ENCODE data around the gene FABP6. TPM values are rescaled to one million over a fixed set of nuclear protein-coding genes. Genes with fewer than 3 reads are reported as not detected.

Gene FABP6
- polyA plus RNA-seq, 2 of the 4 experiments (the other 2 are of a cell fraction), result 0.75 to 0.93 TPM

DNA sequence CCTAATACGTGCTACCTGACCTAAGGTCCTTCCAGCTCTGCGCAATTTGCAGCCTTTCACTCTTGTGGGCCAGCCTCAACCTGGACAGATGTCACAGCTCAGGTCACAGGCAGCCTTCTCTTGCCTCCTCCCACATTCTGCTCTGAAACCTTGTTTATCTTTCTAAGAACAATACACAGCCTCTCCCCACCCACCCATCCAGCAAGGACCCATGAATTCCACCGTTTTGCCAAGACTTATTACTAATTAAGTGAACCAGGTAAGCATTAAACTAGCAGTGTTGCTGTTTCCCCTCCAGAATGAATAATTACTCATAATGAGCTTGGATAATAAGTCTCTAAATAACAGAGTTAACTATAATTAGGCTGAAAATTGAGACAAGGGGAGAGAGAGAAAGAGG, 11.0 kb downstream of the FABP6 start (continued):
- TF ChIP-seq PHF8 (IDR thresholded peaks at IDR 0.05; ENCODE audit: borderline replicate concordance, low read depth) (no peak), CHD4 (IDR thresholded peaks at IDR 0.05; ENCODE audit: borderline replicate concordance) (no peak), RAD21 (conservative IDR thresholded peaks at IDR 0.05 in 1 of 2, IDR thresholded peaks at IDR 0.05 in 1 of 2) (no peak), GATA3 (IDR thresholded peaks at IDR 0.05; ENCODE audit: borderline replicate concordance) (no peak), ZSCAN20 (CRISPR knock-in tag; IDR thresholded peaks at IDR 0.05) (no peak), ZC3H11A (IDR thresholded peaks at IDR 0.05) (no peak), TFCP2L1 (CRISPR knock-in tag; IDR thresholded peaks at IDR 0.05) (no peak), HOXB13 (CRISPR knock-in tag; IDR thresholded peaks at IDR 0.05; ENCODE audit: low read depth) (no peak), RFX5 (IDR thresholded peaks at IDR 0.05) (no peak)

GRCh38 chr5:160242145-160242544, 12.8 kb downstream of the FABP6 start:
- Histone ChIP-seq H3K4me3 (no peak overlapping the region), H3K4me2 (no peak overlapping the region), H3K27ac (no peak overlapping the region), H3K4me1 (no peaks in the 10 kb centered on the region), H3K9me3 (no peaks in the 10 kb centered on the region)
- TF ChIP-seq ZC3H11A (IDR thresholded peaks at IDR 0.05) (no peak), NFE2L2 (conservative IDR thresholded peaks at IDR 0.05; ENCODE audit: low read length) (no peak), KDM5A (IDR thresholded peaks at IDR 0.05) (no peak), POLR2AphosphoS2 (conservative IDR thresholded peaks at IDR 0.05; ENCODE audit: low read length) (no peak)
- CTCF ChIA-PET, result interaction anchor here (0.8 to 10.1 kb wide), 14 partner anchors 9 to 220 kb away, joined by 3 to 128 read pairs (median 4); no protein-coding TSS in a partner anchor
- FAIRE-seq (no peak), DNase-seq (ENCODE audit: low read depth in 1 of 2, low spot score in 1 of 2) (no peak), ATAC-seq (no peak)
- POLR2A ChIA-PET, result interaction anchor here (0.6 to 1.0 kb wide), 2 partner anchors 77 to 177 kb away, joined by 3 to 4 read pairs; partner anchors contain the start of gene SLU7
- WGBS (ENCODE audit: missing lambda C conversion rate), result 61% methylated on average over 3 of the region's 3 CpGs

DNA sequence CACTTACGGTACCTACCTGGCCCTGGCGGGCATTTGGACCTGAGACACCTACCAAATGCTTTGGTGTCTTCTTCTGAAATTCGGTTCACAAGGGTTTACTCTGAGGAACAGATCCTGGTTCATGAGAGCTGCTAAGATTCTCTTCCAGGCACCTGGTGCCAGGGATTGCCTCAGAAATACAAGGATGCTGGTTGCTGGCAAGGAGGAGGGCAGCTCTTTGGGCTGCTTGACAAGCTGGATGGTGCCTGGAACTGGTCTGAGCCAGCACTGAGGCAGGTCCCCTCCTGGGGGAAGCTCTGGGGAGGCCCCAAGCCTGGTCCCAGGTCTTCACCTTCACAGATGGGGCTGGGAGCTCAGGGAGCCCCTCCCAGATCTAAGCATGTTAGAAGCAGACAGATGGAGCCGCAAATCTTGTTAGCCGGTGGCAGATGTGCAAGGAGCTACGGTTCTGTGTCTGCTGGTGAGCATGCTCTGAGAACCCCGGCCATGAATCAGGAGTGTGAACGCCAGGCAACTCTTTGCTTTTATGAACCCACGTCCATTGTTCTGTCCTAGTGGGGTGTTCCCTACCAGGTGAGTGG, 16.3 kb downstream of the FABP6 start:
- DNase-seq (ENCODE audit: low read depth in 1 of 2, low spot score in 1 of 2) (no peak), FAIRE-seq (no peak), ATAC-seq (0 out of 6 replicates have a peak, but pooled peaks of 1 of the 2 experiments have one; percentile 31)
- H3K27ac ChIP-seq, result no peak overlapping the region
- H3K9me3 ChIP-seq, result no peaks in the 10 kb centered on the region
- WGBS (ENCODE audit: missing lambda C conversion rate), result 87% methylated on average over 9 of the region's 9 CpGs
- POLR2A ChIA-PET, result interaction anchor here (0.6 to 1.2 kb wide), 2 partner anchors 100 to 664 kb away, joined by 3 read pairs; no protein-coding TSS in a partner anchor
- TF ChIP-seq NFE2L2 (conservative IDR thresholded peaks at IDR 0.05; ENCODE audit: low read length), result no peak
- no peak for TF ChIP-seq NR3C1 (IDR thresholded peaks at IDR 0.05)
- TF ChIP-seq CBX8 (IDR thresholded peaks at IDR 0.05), result no peak
- no peak for TF ChIP-seq MAFK (IDR thresholded peaks at IDR 0.05; ENCODE audit: partially characterized antibody)
- no peak for TF ChIP-seq TP53 (CRISPR knock-in tag; IDR thresholded peaks at IDR 0.05)
- no peak for TF ChIP-seq ZSCAN20 (CRISPR knock-in tag; IDR thresholded peaks at IDR 0.05)
- TF ChIP-seq SREBF2 (IDR thresholded peaks at IDR 0.05), result no peak
- no peak for TF ChIP-seq ZC3H11A (IDR thresholded peaks at IDR 0.05)
- TF ChIP-seq, protein P1, sequence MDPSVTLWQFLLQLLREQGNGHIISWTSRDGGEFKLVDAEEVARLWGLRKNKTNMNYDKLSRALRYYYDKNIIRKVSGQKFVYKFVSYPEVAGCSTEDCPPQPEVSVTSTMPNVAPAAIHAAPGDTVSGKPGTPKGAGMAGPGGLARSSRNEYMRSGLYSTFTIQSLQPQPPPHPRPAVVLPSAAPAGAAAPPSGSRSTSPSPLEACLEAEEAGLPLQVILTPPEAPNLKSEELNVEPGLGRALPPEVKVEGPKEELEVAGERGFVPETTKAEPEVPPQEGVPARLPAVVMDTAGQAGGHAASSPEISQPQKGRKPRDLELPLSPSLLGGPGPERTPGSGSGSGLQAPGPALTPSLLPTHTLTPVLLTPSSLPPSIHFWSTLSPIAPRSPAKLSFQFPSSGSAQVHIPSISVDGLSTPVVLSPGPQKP (IDR thresholded peaks at IDR 0.05; ENCODE audit: low read depth, low read length), result no peak
- TF ChIP-seq GATA3 (IDR thresholded peaks at IDR 0.05; ENCODE audit: borderline replicate concordance), result no peak
- no peak for TF ChIP-seq RAD21 (conservative IDR thresholded peaks at IDR 0.05 in 1 of 2, IDR thresholded peaks at IDR 0.05 in 1 of 2)
- TF ChIP-seq RNF2 (IDR thresholded peaks at IDR 0.05; ENCODE audit: borderline replicate concordance, low read depth), result no peak
- no peak for TF ChIP-seq PHF8 (IDR thresholded peaks at IDR 0.05; ENCODE audit: borderline replicate concordance, low read depth)
- no peak for TF ChIP-seq RFX5 (IDR thresholded peaks at IDR 0.05)
- TF ChIP-seq, protein P2, sequence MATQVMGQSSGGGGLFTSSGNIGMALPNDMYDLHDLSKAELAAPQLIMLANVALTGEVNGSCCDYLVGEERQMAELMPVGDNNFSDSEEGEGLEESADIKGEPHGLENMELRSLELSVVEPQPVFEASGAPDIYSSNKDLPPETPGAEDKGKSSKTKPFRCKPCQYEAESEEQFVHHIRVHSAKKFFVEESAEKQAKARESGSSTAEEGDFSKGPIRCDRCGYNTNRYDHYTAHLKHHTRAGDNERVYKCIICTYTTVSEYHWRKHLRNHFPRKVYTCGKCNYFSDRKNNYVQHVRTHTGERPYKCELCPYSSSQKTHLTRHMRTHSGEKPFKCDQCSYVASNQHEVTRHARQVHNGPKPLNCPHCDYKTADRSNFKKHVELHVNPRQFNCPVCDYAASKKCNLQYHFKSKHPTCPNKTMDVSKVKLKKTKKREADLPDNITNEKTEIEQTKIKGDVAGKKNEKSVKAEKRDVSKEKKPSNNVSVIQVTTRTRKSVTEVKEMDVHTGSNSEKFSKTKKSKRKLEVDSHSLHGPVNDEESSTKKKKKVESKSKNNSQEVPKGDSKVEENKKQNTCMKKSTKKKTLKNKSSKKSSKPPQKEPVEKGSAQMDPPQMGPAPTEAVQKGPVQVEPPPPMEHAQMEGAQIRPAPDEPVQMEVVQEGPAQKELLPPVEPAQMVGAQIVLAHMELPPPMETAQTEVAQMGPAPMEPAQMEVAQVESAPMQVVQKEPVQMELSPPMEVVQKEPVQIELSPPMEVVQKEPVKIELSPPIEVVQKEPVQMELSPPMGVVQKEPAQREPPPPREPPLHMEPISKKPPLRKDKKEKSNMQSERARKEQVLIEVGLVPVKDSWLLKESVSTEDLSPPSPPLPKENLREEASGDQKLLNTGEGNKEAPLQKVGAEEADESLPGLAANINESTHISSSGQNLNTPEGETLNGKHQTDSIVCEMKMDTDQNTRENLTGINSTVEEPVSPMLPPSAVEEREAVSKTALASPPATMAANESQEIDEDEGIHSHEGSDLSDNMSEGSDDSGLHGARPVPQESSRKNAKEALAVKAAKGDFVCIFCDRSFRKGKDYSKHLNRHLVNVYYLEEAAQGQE (IDR thresholded peaks at IDR 0.05), result no peak
- no peaks in the 10 kb centered on the region for H3K4me1 ChIP-seq
- CTCF ChIA-PET, result interaction anchor here (0.8 to 10.1 kb wide), 8 partner anchors 9 to 224 kb away, joined by 3 to 128 read pairs (median 4); no protein-coding TSS in a partner anchor
- H3K4me2 ChIP-seq, result no peak overlapping the region
- H3K4me3 ChIP-seq, result no peak overlapping the region

All from A549 (cell line).